Measurements from ENCODE around the gene FOXN1.

FOXN1 gene

GRCh38 chr17:28579526-28579925, 73.4 kb downstream of the FOXN1 start:
- Mint-ChIP-seq H3K36me3 (ENCODE audit: low read depth) (peaks cover 39% of the 10 kb centered on the region), H3K4me1 (peaks cover 14% of the 10 kb centered on the region), H3K27ac (no peak overlapping the region), H3K9me3 (no peaks in the 10 kb centered on the region), H3K27me3 (ENCODE audit: low read depth, poor library complexity) (no peaks in the 10 kb centered on the region), H3K4me3 (no peak overlapping the region)
- no peak for TF ChIP-seq CTCF (IDR thresholded peaks at IDR 0.05)
- DNase-seq: no peak

GRCh38 chr17:28580959-28581358, 74.8 kb downstream of the FOXN1 start:
- no peak for TF ChIP-seq CTCF (IDR thresholded peaks at IDR 0.05)

GRCh38 chr17:28582513-28582912, 76.4 kb downstream of the FOXN1 start:
- no peak for TF ChIP-seq CTCF (IDR thresholded peaks at IDR 0.05)
- Mint-ChIP-seq H3K4me1 (no peaks in the 10 kb centered on the region), H3K27me3 (ENCODE audit: low read depth, poor library complexity) (peaks cover 3% of the 10 kb centered on the region), H3K4me3 (no peak overlapping the region), H3K27ac (no peak overlapping the region), H3K9me3 (no peaks in the 10 kb centered on the region), H3K36me3 (ENCODE audit: low read depth) (peaks cover 42% of the 10 kb centered on the region)
- DNase-seq: no peak

More at GRCh38 chr17:28580959-28581358, 74.8 kb downstream of the FOXN1 start:
- no peak for DNase-seq
- peaks cover 3% of the 10 kb centered on the region for H3K27me3 Mint-ChIP-seq (ENCODE audit: low read depth, poor library complexity)
- peaks cover 39% of the 10 kb centered on the region for H3K36me3 Mint-ChIP-seq (ENCODE audit: low read depth)
- H3K4me3 Mint-ChIP-seq: no peak overlapping the region
- peaks cover 11% of the 10 kb centered on the region for H3K4me1 Mint-ChIP-seq
- H3K27ac Mint-ChIP-seq: peak overlapping the region; percentile 44
- H3K9me3 Mint-ChIP-seq: no peaks in the 10 kb centered on the region

GRCh38 chr17:28584434-28584833, 78.3 kb downstream of the FOXN1 start:
- H3K27ac Mint-ChIP-seq: no peak overlapping the region
- no peaks in the 10 kb centered on the region for H3K9me3 Mint-ChIP-seq
- H3K36me3 Mint-ChIP-seq (ENCODE audit: low read depth): peaks cover 45% of the 10 kb centered on the region
- H3K27me3 Mint-ChIP-seq (ENCODE audit: low read depth, poor library complexity): peaks cover 6% of the 10 kb centered on the region
- H3K4me1 Mint-ChIP-seq: no peaks in the 10 kb centered on the region
- no peak for DNase-seq
- no peak overlapping the region for H3K4me3 Mint-ChIP-seq
- no peak for TF ChIP-seq CTCF (IDR thresholded peaks at IDR 0.05)

GRCh38 chr17:28585851-28586250, 79.7 kb downstream of the FOXN1 start:
- no peak overlapping the region for H3K27ac Mint-ChIP-seq
- DNase-seq: no peak
- H3K4me3 Mint-ChIP-seq: no peak overlapping the region
- H3K4me1 Mint-ChIP-seq: no peaks in the 10 kb centered on the region
- peaks cover 6% of the 10 kb centered on the region for H3K27me3 Mint-ChIP-seq (ENCODE audit: low read depth, poor library complexity)
- H3K36me3 Mint-ChIP-seq (ENCODE audit: low read depth): peaks cover 37% of the 10 kb centered on the region
- H3K9me3 Mint-ChIP-seq: no peaks in the 10 kb centered on the region
- TF ChIP-seq CTCF (IDR thresholded peaks at IDR 0.05): no peak
